WTC11 (cell line): ENCODE results near the gene SNRPA.
"Not testable (repeated sequence)": the region's sequence is repeated elsewhere in the genome, so short reads cannot be mapped to it uniquely, and the experiment has no call there.

Source experiments
- NR3C1 ChIP-seq: sonication (generic); formaldehyde crosslinking; conservative IDR thresholded peaks from 2 replicates; pipeline ENCODE4 v1.8.1; 2023; ENCODE audit warnings: low read depth, mild to moderate bottlenecking, missing genetic modification reagents
- TF ChIP-seq, protein P1 (sequence below): fragments of 200-600 bp; IDR thresholded peaks from 2 replicates; pipeline ENCODE4 v1.8.0; 2022; ENCODE audit warnings: antibody characterized with exemption
- TF ChIP-seq, protein P2 (sequence below): sonication (generic); formaldehyde crosslinking; IDR thresholded peaks from 2 replicates; pipeline ENCODE4 v1.8.1; 2023; ENCODE audit warnings: mild to moderate bottlenecking, missing genetic modification reagents, moderate library complexity

DNA sequence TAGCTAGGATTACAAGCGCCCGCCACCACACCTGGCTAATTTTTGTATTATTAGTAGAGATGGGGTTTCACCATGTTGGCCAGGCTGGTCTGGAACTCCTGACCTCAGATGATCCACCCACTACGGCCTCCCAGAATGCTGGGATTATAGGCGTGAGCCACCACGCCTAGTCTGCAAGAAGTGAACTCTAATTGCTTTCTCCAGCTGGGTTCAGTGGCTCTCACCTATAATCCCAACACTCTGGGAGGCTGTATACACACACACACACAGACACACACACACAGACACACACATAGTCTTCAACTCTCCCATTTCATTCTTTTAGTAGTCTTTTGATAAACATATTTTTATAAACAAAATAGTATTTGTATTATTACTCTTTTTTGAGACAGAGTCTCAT, 20.9 kb upstream of the SNRPA start:
- TF ChIP-seq, protein P1, sequence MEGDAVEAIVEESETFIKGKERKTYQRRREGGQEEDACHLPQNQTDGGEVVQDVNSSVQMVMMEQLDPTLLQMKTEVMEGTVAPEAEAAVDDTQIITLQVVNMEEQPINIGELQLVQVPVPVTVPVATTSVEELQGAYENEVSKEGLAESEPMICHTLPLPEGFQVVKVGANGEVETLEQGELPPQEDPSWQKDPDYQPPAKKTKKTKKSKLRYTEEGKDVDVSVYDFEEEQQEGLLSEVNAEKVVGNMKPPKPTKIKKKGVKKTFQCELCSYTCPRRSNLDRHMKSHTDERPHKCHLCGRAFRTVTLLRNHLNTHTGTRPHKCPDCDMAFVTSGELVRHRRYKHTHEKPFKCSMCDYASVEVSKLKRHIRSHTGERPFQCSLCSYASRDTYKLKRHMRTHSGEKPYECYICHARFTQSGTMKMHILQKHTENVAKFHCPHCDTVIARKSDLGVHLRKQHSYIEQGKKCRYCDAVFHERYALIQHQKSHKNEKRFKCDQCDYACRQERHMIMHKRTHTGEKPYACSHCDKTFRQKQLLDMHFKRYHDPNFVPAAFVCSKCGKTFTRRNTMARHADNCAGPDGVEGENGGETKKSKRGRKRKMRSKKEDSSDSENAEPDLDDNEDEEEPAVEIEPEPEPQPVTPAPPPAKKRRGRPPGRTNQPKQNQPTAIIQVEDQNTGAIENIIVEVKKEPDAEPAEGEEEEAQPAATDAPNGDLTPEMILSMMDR, result not testable (repeated sequence)
- TF ChIP-seq NR3C1 (CRISPR knock-in tag), result not testable (repeated sequence)
- TF ChIP-seq, protein P2, sequence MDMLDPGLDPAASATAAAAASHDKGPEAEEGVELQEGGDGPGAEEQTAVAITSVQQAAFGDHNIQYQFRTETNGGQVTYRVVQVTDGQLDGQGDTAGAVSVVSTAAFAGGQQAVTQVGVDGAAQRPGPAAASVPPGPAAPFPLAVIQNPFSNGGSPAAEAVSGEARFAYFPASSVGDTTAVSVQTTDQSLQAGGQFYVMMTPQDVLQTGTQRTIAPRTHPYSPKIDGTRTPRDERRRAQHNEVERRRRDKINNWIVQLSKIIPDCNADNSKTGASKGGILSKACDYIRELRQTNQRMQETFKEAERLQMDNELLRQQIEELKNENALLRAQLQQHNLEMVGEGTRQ (CRISPR knock-in tag), result not testable (repeated sequence)
